Trophoblast cell (in vitro differentiated cells and primary cell): ENCODE data around the gene MEGF10.

Experiments
- DNase-seq, 2 donors: peaks; one replicate each; pipeline ENCODE4 v3.0.0-alpha.2; 2016
- H2AFZ ChIP-seq: 2 replicates; pipeline ENCODE4 v1.6.1; 2013; ENCODE audit warnings: low read length, moderate library complexity, mild to moderate bottlenecking; ENCODE audit not compliant: insufficient read depth, poor library complexity
- H2AK5ac ChIP-seq: 2 replicates; pipeline ENCODE4 v1.6.1; 2013; ENCODE audit warnings: mild to moderate bottlenecking, low read length
- H2BK120ac ChIP-seq: 2 replicates; pipeline ENCODE4 v1.6.1; 2013; ENCODE audit warnings: low read length, mild to moderate bottlenecking, moderate library complexity; ENCODE audit not compliant: insufficient read depth, poor library complexity
- H2BK12ac ChIP-seq: 2 replicates; pipeline ENCODE4 v1.6.1; 2013; ENCODE audit warnings: mild to moderate bottlenecking, low read length, moderate library complexity
- H2BK5ac ChIP-seq: 2 replicates; pipeline ENCODE4 v1.6.1; 2013; ENCODE audit warnings: low read length, low read depth, moderate library complexity, mild to moderate bottlenecking; ENCODE audit not compliant: poor library complexity
- H3K14ac ChIP-seq: 2 replicates; pipeline ENCODE4 v1.6.1; 2013; ENCODE audit warnings: mild to moderate bottlenecking, low read length
- H3K18ac ChIP-seq: 2 replicates; pipeline ENCODE4 v1.6.1; 2013; ENCODE audit warnings: mild to moderate bottlenecking, low read length
- H3K23ac ChIP-seq: 2 replicates; pipeline ENCODE4 v1.6.1; 2013; ENCODE audit warnings: low read length
- H3K27ac ChIP-seq: 2 replicates; pipeline ENCODE4 v1.5.1; 2013; ENCODE audit warnings: low read depth, mild to moderate bottlenecking, inconsistent platforms, low read length, moderate library complexity
- H3K27me3 ChIP-seq: 2 replicates; pipeline ENCODE4 v1.6.1; 2013; ENCODE audit warnings: inconsistent platforms, mild to moderate bottlenecking, low read length, moderate library complexity; ENCODE audit not compliant: insufficient read depth
- H3K36me3 ChIP-seq, 2 experiments: 1 replicate in 1 of 2; 2 replicates in 1 of 2; pipeline ENCODE4 v1.6.1; 2013; ENCODE audit warnings: low read length in 2 of 2, mild to moderate bottlenecking in 2 of 2, moderate library complexity in 1 of 2; ENCODE audit not compliant: insufficient read depth in 2 of 2, control insufficient read depth in 1 of 2
- H3K4ac ChIP-seq: 2 replicates; pipeline ENCODE4 v1.6.1; 2013; ENCODE audit warnings: low read depth, mild to moderate bottlenecking, low read length, moderate library complexity
- H3K4me1 ChIP-seq, 2 experiments: 1 replicate in 1 of 2; 2 replicates in 1 of 2; pipeline ENCODE4 v1.6.1; 2013; ENCODE audit warnings: low read length in 2 of 2, mild to moderate bottlenecking in 2 of 2, moderate library complexity in 1 of 2; ENCODE audit not compliant: insufficient read depth in 2 of 2, control insufficient read depth in 1 of 2
- H3K4me2 ChIP-seq: 2 replicates; pipeline ENCODE4 v1.6.1; 2013; ENCODE audit warnings: inconsistent platforms, mild to moderate bottlenecking, low read length, moderate library complexity
- H3K4me3 ChIP-seq: 2 replicates; pipeline ENCODE4 v1.5.1; 2013; ENCODE audit warnings: mild to moderate bottlenecking, low read depth, low read length, inconsistent platforms
- H3K79me1 ChIP-seq: one replicate; pipeline ENCODE4 v1.6.1; 2013; ENCODE audit warnings: low read length
- H3K79me2 ChIP-seq: 2 replicates; pipeline ENCODE4 v1.6.1; 2013; ENCODE audit warnings: low read length, mild to moderate bottlenecking; ENCODE audit not compliant: control insufficient read depth, insufficient read depth, poor library complexity
- H3K9ac ChIP-seq: 2 replicates; pipeline ENCODE4 v1.6.1; 2013; ENCODE audit warnings: mild to moderate bottlenecking, low read length
- H3K9me3 ChIP-seq: 2 replicates; pipeline ENCODE4 v1.6.1; 2013; ENCODE audit warnings: low read depth, mild to moderate bottlenecking, control low read depth, inconsistent platforms, low read length; ENCODE audit not compliant: insufficient read depth
- H4K12ac ChIP-seq: 2 replicates; pipeline ENCODE4 v1.6.1; 2013; ENCODE audit warnings: low read depth, mild to moderate bottlenecking, low read length, moderate library complexity
- H4K8ac ChIP-seq: 2 replicates; pipeline ENCODE4 v1.6.1; 2013; ENCODE audit warnings: low read depth, mild to moderate bottlenecking, low read length, moderate library complexity
- H4K91ac ChIP-seq: one replicate; pipeline ENCODE4 v1.6.1; 2013; ENCODE audit warnings: low read depth, mild to moderate bottlenecking, low read length, moderate library complexity
- WGBS: extraction: QIAGEN DNeasy Blood & Tissue Kit; methylation state at CpG from one replicate; pipeline ENCODE4 v1.1.7; 2013; ENCODE audit warnings: missing lambda C conversion rate; ENCODE audit not compliant: insufficient read length, insufficient coverage; ENCODE audit errors: extremely low coverage; 5-methylcytosine and 5-hydroxymethylcytosine counted together

MEGF10 gene

GRCh38 chr5:127486471-127486870 lies 195.9 kb downstream of the MEGF10 start:
- no peaks in the 10 kb centered on the region for H3K36me3 ChIP-seq
- no peak overlapping the region for H2BK12ac ChIP-seq
- H2BK120ac ChIP-seq, result no peak overlapping the region
- H3K4ac ChIP-seq, result no peak overlapping the region
- no peak overlapping the region for H3K23ac ChIP-seq
- no peak overlapping the region for H2AFZ ChIP-seq
- H3K14ac ChIP-seq, result no peak overlapping the region
- no peaks in the 10 kb centered on the region for H3K4me1 ChIP-seq
- H3K4me2 ChIP-seq, result no peak overlapping the region
- H2BK5ac ChIP-seq, result no peak overlapping the region
- no peak overlapping the region for H3K18ac ChIP-seq
- no peak overlapping the region for H3K27ac ChIP-seq
- H2AK5ac ChIP-seq, result no peak overlapping the region
- no peaks in the 10 kb centered on the region for H3K79me2 ChIP-seq
- H4K91ac ChIP-seq, result no peak overlapping the region
- no peaks in the 10 kb centered on the region for H3K9me3 ChIP-seq
- H3K79me1 ChIP-seq, result no peaks in the 10 kb centered on the region
- H3K9ac ChIP-seq, result peak overlapping the region; percentile 15
- no peaks in the 10 kb centered on the region for H3K27me3 ChIP-seq
- no peak for DNase-seq
- H4K12ac ChIP-seq, result no peak overlapping the region
- peak overlapping the region; percentile 12 for H3K4me3 ChIP-seq
- no peak overlapping the region for H4K8ac ChIP-seq
- no CpG with 5 or more reads among the region's 4 CpGs for WGBS

GRCh38 chr5:127492854-127493738 lies 202.5 kb downstream of the MEGF10 start:
- Histone ChIP-seq H3K27me3 (no peaks in the 10 kb centered on the region), H3K4me2 (no peak overlapping the region), H3K14ac (no peak overlapping the region), H3K9ac (no peak overlapping the region), H3K79me2 (no peaks in the 10 kb centered on the region), H3K4me3 (no peak overlapping the region), H4K8ac (no peak overlapping the region), H4K12ac (no peak overlapping the region), H3K4me1 (no peaks in the 10 kb centered on the region), H2BK12ac (no peak overlapping the region), H2BK5ac (no peak overlapping the region), H3K18ac (no peak overlapping the region), H3K79me1 (no peaks in the 10 kb centered on the region), H3K9me3 (no peaks in the 10 kb centered on the region), H3K36me3 (no peaks in the 10 kb centered on the region), H4K91ac (no peak overlapping the region), H2BK120ac (no peak overlapping the region), H3K27ac (no peak overlapping the region), H2AK5ac (no peak overlapping the region), H3K23ac (no peak overlapping the region), H3K4ac (no peak overlapping the region), H2AFZ (no peak overlapping the region)
- no CpG with 5 or more reads among the region's 3 CpGs for WGBS
- DNase-seq, result peak in 1 of 2 donors; percentile 61

- no peak overlapping the region for H3K18ac ChIP-seq
- H4K8ac ChIP-seq, result no peak overlapping the region
- H3K27me3 ChIP-seq, result no peaks in the 10 kb centered on the region
- no peak overlapping the region for H4K12ac ChIP-seq
- H3K79me1 ChIP-seq, result no peaks in the 10 kb centered on the region
- H2BK12ac ChIP-seq, result no peak overlapping the region
- no peak overlapping the region for H2AFZ ChIP-seq
- no peak overlapping the region for H2BK5ac ChIP-seq
- H3K4me2 ChIP-seq, result no peak overlapping the region
- no peak for DNase-seq
- H2BK120ac ChIP-seq, result no peak overlapping the region
- H3K14ac ChIP-seq, result no peak overlapping the region
- no peaks in the 10 kb centered on the region for H3K9me3 ChIP-seq
- no peak overlapping the region for H3K9ac ChIP-seq
- no peak overlapping the region for H3K4ac ChIP-seq
- H3K36me3 ChIP-seq, result no peaks in the 10 kb centered on the region
- no peaks in the 10 kb centered on the region for H3K4me1 ChIP-seq
- H3K23ac ChIP-seq, result no peak overlapping the region
- H4K91ac ChIP-seq, result no peak overlapping the region
- H3K4me3 ChIP-seq, result no peak overlapping the region
- no peak overlapping the region for H3K27ac ChIP-seq
- H2AK5ac ChIP-seq, result no peak overlapping the region
- H3K79me2 ChIP-seq, result no peaks in the 10 kb centered on the region
- WGBS, result no CpG with 5 or more reads among the region's 1 CpG
These were observed 208.0 kb downstream of the MEGF10 start for GRCh38 chr5:127498548-127498947.

GRCh38 chr5:127505905-127506304 lies 215.3 kb downstream of the MEGF10 start:
- Histone ChIP-seq H3K4me2 (no peak overlapping the region), H3K79me2 (no peaks in the 10 kb centered on the region), H3K4ac (no peak overlapping the region), H3K27me3 (no peaks in the 10 kb centered on the region), H3K14ac (no peak overlapping the region), H4K91ac (no peak overlapping the region), H3K4me1 (no peaks in the 10 kb centered on the region), H2BK120ac (no peak overlapping the region), H3K36me3 (no peaks in the 10 kb centered on the region), H3K9me3 (no peaks in the 10 kb centered on the region), H4K8ac (no peak overlapping the region), H3K79me1 (no peaks in the 10 kb centered on the region), H2AFZ (no peak overlapping the region), H3K4me3 (no peak overlapping the region), H2BK12ac (no peak overlapping the region), H2AK5ac (no peak overlapping the region), H3K18ac (no peak overlapping the region), H3K27ac (no peak overlapping the region), H3K23ac (no peak overlapping the region), H4K12ac (no peak overlapping the region), H2BK5ac (no peak overlapping the region), H3K9ac (no peak overlapping the region)
- no CpG with 5 or more reads among the region's 2 CpGs for WGBS
- no peak for DNase-seq
